AG04450 (cell line): ENCODE measurements around the gene ACTR3C. TPM values are rescaled to one million over a fixed set of nuclear protein-coding genes. Genes with fewer than 3 reads are reported as not detected.

Source experiments
- CTCF ChIA-PET: fragments of 300-600, 350-600 bp; formaldehyde crosslinking; extraction: SDS; loops from one replicate; lab custom pipeline; 2022; ENCODE audit warnings: antibody characterized with exemption, inconsistent platforms; lab: Charles Lee
- POLR2A ChIA-PET: fragments of 350-600 bp; formaldehyde crosslinking; extraction: SDS; loops from one replicate; lab custom pipeline; 2021; ENCODE audit warnings: antibody characterized with exemption, inconsistent platforms; lab: Yijun Ruan, JAX
- DNase-seq: peaks from one replicate; pipeline ENCODE4 v3.0.0-alpha.2; 2011; ENCODE audit warnings: low read depth, low spot score
- H3K27ac ChIP-seq: one replicate; pipeline ENCODE4 v1.5.1; 2012; ENCODE audit warnings: low read depth, low read length, control low read depth
- H3K27me3 ChIP-seq: one replicate; pipeline ENCODE4 v1.6.0; 2012; ENCODE audit warnings: low read length; ENCODE audit not compliant: control insufficient read depth, insufficient read depth
- H3K4me3 ChIP-seq: 2 replicates; pipeline ENCODE4 v1.5.1; 2011; ENCODE audit warnings: mild to moderate bottlenecking, low read depth, low read length, control low read depth
- H3K9me3 ChIP-seq: 2 replicates; pipeline ENCODE4 v1.5.1; 2012; ENCODE audit warnings: low read length; ENCODE audit not compliant: control insufficient read depth, insufficient read depth
- CTCF ChIP-seq: IDR thresholded peaks from 2 replicates; pipeline ENCODE4 v1.5.1; 2011; ENCODE audit warnings: low read depth, low read length, control low read depth, inconsistent platforms
- polyA plus RNA-seq: library from polyadenylated mRNA; depleted of rRNA; stranded (reverse); fragments of >200 nt; gene quantifications from 2 replicates; pipeline ENCODE4 v1.2.3, GENCODE V29; 2011

Gene ACTR3C
- polyA plus RNA-seq, 1 experiment: 0.31 TPM

- no peaks in the 10 kb centered on the region for H3K27me3 ChIP-seq
- no peak for DNase-seq
- no peak overlapping the region for H3K27ac ChIP-seq
- H3K9me3 ChIP-seq: no peaks in the 10 kb centered on the region; the same call in 1 of the 2 replicates
- POLR2A ChIA-PET: no interaction called here
- no peak overlapping the region for H3K4me3 ChIP-seq
- TF ChIP-seq CTCF: no peak
- CTCF ChIA-PET: no interaction called here
Measured at GRCh38 chr7:150332852-150333635, 9.7 kb upstream of the ACTR3C start.

GRCh38 chr7:150330211-150330885 lies 7.0 kb upstream of the ACTR3C start:
- ChIA-PET CTCF (no interaction called here), POLR2A (no interaction called here)
- no peak for DNase-seq
- Histone ChIP-seq H3K9me3 (no peaks in the 10 kb centered on the region; the same call in 1 of the 2 replicates), H3K4me3 (no peak overlapping the region), H3K27me3 (no peaks in the 10 kb centered on the region), H3K27ac (no peak overlapping the region)
- no peak for TF ChIP-seq CTCF

GRCh38 chr7:150329331-150330120 lies 6.2 kb upstream of the ACTR3C start:
- CTCF ChIA-PET: interaction anchor here (0.5 kb wide), 1 partner anchor 27 kb away, joined by 3 read pairs; no protein-coding TSS in a partner anchor
- TF ChIP-seq CTCF: no peak

GRCh38 chr7:150327308-150327707 lies 4.0 kb upstream of the ACTR3C start:
- ChIA-PET POLR2A (interaction anchor here (1.1 kb wide), 1 partner anchor 8 kb away, joined by 3 read pairs; no protein-coding TSS in a partner anchor), CTCF (interaction anchor here (0.6 kb wide), 1 partner anchor 644 kb away, joined by 4 read pairs; no protein-coding TSS in a partner anchor)

More at GRCh38 chr7:150329331-150330120, 6.2 kb upstream of the ACTR3C start:
- H3K4me3 ChIP-seq: no peak overlapping the region
- POLR2A ChIA-PET: no interaction called here
- no peak overlapping the region for H3K27ac ChIP-seq
- no peaks in the 10 kb centered on the region; the same call in 1 of the 2 replicates for H3K9me3 ChIP-seq
- no peak for DNase-seq
- no peaks in the 10 kb centered on the region for H3K27me3 ChIP-seq

More at GRCh38 chr7:150327308-150327707, 4.0 kb upstream of the ACTR3C start:
- peaks cover 6% of the 10 kb centered on the region; the same call in 1 of the 2 replicates for H3K9me3 ChIP-seq
- DNase-seq: no peak
- no peak for TF ChIP-seq CTCF
- H3K27me3 ChIP-seq: no peaks in the 10 kb centered on the region
- H3K4me3 ChIP-seq: no peak overlapping the region
- H3K27ac ChIP-seq: no peak overlapping the region
